Upper lobe of right lung (tissue), 1 donor: ENCODE data around the gene CARD19. TPM values are rescaled to one million over a fixed set of nuclear protein-coding genes. Genes with fewer than 3 reads are reported as not detected.

Experiments
- ATAC-seq: fragments of 200-7000 bp; cut with Tn5 transposase; one replicate; pipeline ENCODE4 v1.9.1; 2020; ENCODE audit warnings: mild to moderate bottlenecking, moderate library complexity
- DNase-seq: peaks from one replicate; pipeline ENCODE4 v3.0.0-alpha.2; 2020
- H3K27ac ChIP-seq: fragments of 200-600 bp; one replicate; pipeline ENCODE4 v1.8.0; 2022
- H3K27me3 ChIP-seq: fragments of 200-600 bp; one replicate; pipeline ENCODE4 v1.8.0; 2022; ENCODE audit warnings: mild to moderate bottlenecking
- H3K36me3 ChIP-seq: fragments of 200-600 bp; one replicate; pipeline ENCODE4 v1.8.0; 2022
- H3K4me1 ChIP-seq: fragments of 200-600 bp; one replicate; pipeline ENCODE4 v1.8.0; 2022
- H3K4me3 ChIP-seq: fragments of 200-600 bp; one replicate; pipeline ENCODE4 v1.8.0; 2022; ENCODE audit warnings: mild to moderate bottlenecking
- H3K9me3 ChIP-seq: fragments of 200-600 bp; one replicate; pipeline ENCODE4 v1.8.0; 2022
- CTCF ChIP-seq: fragments of 200-600 bp; IDR thresholded peaks from one replicate; pipeline ENCODE4 v1.8.0; 2022; ENCODE audit warnings: antibody characterized with exemption
- intact Hi-C: fragments of 100-400 bp; cut with DNase I; formaldehyde crosslinking; loops from one replicate; pipeline ENCODE4 v1.11.0; 2022
- total RNA-seq: library from RNA; stranded (reverse); fragmentation: NEBNext Ultra II Directional; extraction: Animal tissue kit (Norgen Biotek cat#: 25700); gene quantifications from one replicate; pipeline ENCODE4 v1.2.1, GENCODE V29; 2021
- donor health status: DM: no; HTN: yes; CAD: no; lungs with severe emphysema.

CARD19 gene
- total RNA-seq, 1 donor from 2014 or later, result 31.8 TPM

- DNase-seq (peak; percentile 100), ATAC-seq (peak; percentile 88)
- Histone ChIP-seq H3K4me1 (peaks cover 59% of the 10 kb centered on the region), H3K4me3 (peak overlapping the region; percentile 91), H3K27me3 (no peaks in the 10 kb centered on the region), H3K36me3 (no peaks in the 10 kb centered on the region), H3K9me3 (no peaks in the 10 kb centered on the region), H3K27ac (peak overlapping the region; percentile 95)
- no peak for TF ChIP-seq CTCF
- intact Hi-C loops, result no loop called here
These were observed 549 bp upstream of the CARD19 start for GRCh38 chr9:93095205-93096130.

- intact Hi-C loops, result no loop called here
- no peak for DNase-seq
- H3K27ac ChIP-seq, result peak overlapping the region; percentile 91
- H3K4me3 ChIP-seq, result peak overlapping the region; percentile 91
- H3K4me1 ChIP-seq, result peaks cover 59% of the 10 kb centered on the region
- H3K9me3 ChIP-seq, result no peaks in the 10 kb centered on the region
- no peak for ATAC-seq
- H3K36me3 ChIP-seq, result no peaks in the 10 kb centered on the region
- no peak for TF ChIP-seq CTCF
- H3K27me3 ChIP-seq, result no peaks in the 10 kb centered on the region
These were observed 880 bp downstream of the CARD19 start for GRCh38 chr9:93096811-93097382.

GRCh38 chr9:93097511-93098201, 1.6 kb downstream of the CARD19 start:
- ATAC-seq (no peak), DNase-seq (peak; percentile 65)
- no peaks in the 10 kb centered on the region for H3K36me3 ChIP-seq
- no peaks in the 10 kb centered on the region for H3K27me3 ChIP-seq
- no peaks in the 10 kb centered on the region for H3K9me3 ChIP-seq
- H3K4me1 ChIP-seq, result peaks cover 59% of the 10 kb centered on the region
- intact Hi-C loops, result no loop called here
- H3K27ac ChIP-seq, result peak overlapping the region; percentile 77
- TF ChIP-seq CTCF, result no peak
- H3K4me3 ChIP-seq, result peak overlapping the region; percentile 91

GRCh38 chr9:93098236-93098946, 2.4 kb downstream of the CARD19 start:
- Histone ChIP-seq H3K4me3 (peak overlapping the region; percentile 0), H3K9me3 (no peaks in the 10 kb centered on the region), H3K27ac (peak overlapping the region; percentile 77), H3K4me1 (peaks cover 52% of the 10 kb centered on the region), H3K36me3 (no peaks in the 10 kb centered on the region), H3K27me3 (no peaks in the 10 kb centered on the region)
- peak; percentile 41 for ATAC-seq
- DNase-seq, result peak; percentile 93
- no peak for TF ChIP-seq CTCF
- intact Hi-C loops, result no loop called here

- intact Hi-C loops, result no loop called here
- DNase-seq, result peak; percentile 62
- no peak for TF ChIP-seq CTCF
These were observed 3.7 kb downstream of the CARD19 start for GRCh38 chr9:93099551-93100275.

More at GRCh38 chr9:93099551-93100275, 3.7 kb downstream of the CARD19 start:
- no peak overlapping the region for H3K4me3 ChIP-seq
- H3K27me3 ChIP-seq, result no peaks in the 10 kb centered on the region
- no peaks in the 10 kb centered on the region for H3K36me3 ChIP-seq
- peaks cover 39% of the 10 kb centered on the region for H3K4me1 ChIP-seq
- no peak for ATAC-seq
- H3K27ac ChIP-seq, result peak overlapping the region; percentile 40
- peaks cover 4% of the 10 kb centered on the region for H3K9me3 ChIP-seq
